ENCODE results near the gene DRD5. TPM values are rescaled to one million over a fixed set of nuclear protein-coding genes. Genes with fewer than 3 reads are reported as not detected.

DRD5 gene
- total and polyA plus RNA-seq, 2 donors (not counting 1 experiment from before 2014, with no cell fraction given) = not detected

GRCh38 chr4:9833421-9833820 lies 52.0 kb downstream of the DRD5 start:
- TF ChIP-seq EZH2 (IDR thresholded peaks at IDR 0.05; ENCODE audit: borderline replicate concordance, insufficient read depth, low read depth, low read length, poor library complexity, severe bottlenecking) (no peak), CTCF (IDR thresholded peaks at IDR 0.05) (no peak)
- no peaks in the 10 kb centered on the region for H3K79me2 ChIP-seq (ENCODE audit: control insufficient read depth, insufficient read depth, low read length)
- 98% methylated on average over 4 of the region's 5 CpGs for WGBS (ENCODE audit: insufficient coverage)
- Mint-ChIP-seq H3K4me1 (no peaks in the 10 kb centered on the region), H3K27me3 (peaks cover 3% of the 10 kb centered on the region), H3K4me3 (no peak overlapping the region), H3K27ac (no peak overlapping the region), H3K9me3 (ENCODE audit: insufficient read depth) (peaks cover 2% of the 10 kb centered on the region)
- no peaks in the 10 kb centered on the region for H4K20me1 ChIP-seq (ENCODE audit: control insufficient read depth, insufficient read depth, low read length, poor library complexity, severe bottlenecking)
- no peak for ATAC-seq (ENCODE audit: low read depth)
- no peak overlapping the region for H3K27ac ChIP-seq (ENCODE audit: low read length in 2 of 2)
- H2AFZ ChIP-seq (ENCODE audit: insufficient read depth, low read depth, low read length, poor library complexity, severe bottlenecking) = no peak overlapping the region
- H3K27me3 ChIP-seq (replicated peaks in 1 of 4; ENCODE audit: control extremely low read depth in 1 of 4, control insufficient read depth in 3 of 4, insufficient read depth in 4 of 4, low read length in 3 of 4) = no peaks in the 10 kb centered on the region
- no peak for DNase-seq
- intact Hi-C loops (cut with micrococcal nuclease) = no loop called here
- no peaks in the 10 kb centered on the region for H3K36me3 ChIP-seq (replicated peaks in 1 of 2; ENCODE audit: control extremely low read depth in 1 of 2, control insufficient read depth in 1 of 2, extremely low read depth in 1 of 2, insufficient read depth in 2 of 2, low read length in 1 of 2)
- no peak overlapping the region for H3K4me2 ChIP-seq (replicated peaks; ENCODE audit: low read depth, low read length, poor library complexity, severe bottlenecking)
- no peaks in the 10 kb centered on the region for H3K4me1 ChIP-seq (ENCODE audit: control insufficient read depth in 2 of 2, insufficient read depth in 2 of 2, low read length in 2 of 2)
- H3K9ac ChIP-seq (ENCODE audit: low read length) = no peak overlapping the region
- ChIA-PET POLR2A (no interaction called here), CTCF (no interaction called here)
- H3K4me3 ChIP-seq (ENCODE audit: control extremely low read depth in 1 of 5, extremely low read depth in 1 of 5, insufficient read depth in 1 of 5, low read depth in 2 of 5, low read length in 4 of 5) = no peak overlapping the region
- no peaks in the 10 kb centered on the region for H3K9me3 ChIP-seq (ENCODE audit: control extremely low read depth in 1 of 3, control insufficient read depth in 2 of 3, insufficient read depth in 1 of 3, low read length in 2 of 3)

Small RNA genes lying within 50 kb of the gene (small RNA-seq; reads per million reads assigned to genes)
- gene RNA5SP154 (ENCODE audit: insufficient read length, low read depth, low replicate concordance) = not detected

Other genes starting within 250 kb of the DRD5 start
- gene SLC2A9, start 239.9 kb downstream of the DRD5 start, total RNA-seq = 0.63 and 2.1 TPM in 2 replicates
- gene SLC2A9, start 239.9 kb downstream of the DRD5 start, polyA plus RNA-seq = 0.88 and 0.89 TPM in 2 replicates

Measured in B cell (primary cell).